Measurements from ENCODE around the gene STX1A. TPM values are rescaled to one million over a fixed set of nuclear protein-coding genes. Genes with fewer than 3 reads are reported as not detected.
"Not testable (repeated sequence)": the region's sequence is repeated elsewhere in the genome, so short reads cannot be mapped to it uniquely, and the experiment has no call there.

Gene STX1A
- total and polyA plus RNA-seq, 2 of the 4 experiments (the other 2 are of a cell fraction): 9.3 to 22.0 TPM

DNA sequence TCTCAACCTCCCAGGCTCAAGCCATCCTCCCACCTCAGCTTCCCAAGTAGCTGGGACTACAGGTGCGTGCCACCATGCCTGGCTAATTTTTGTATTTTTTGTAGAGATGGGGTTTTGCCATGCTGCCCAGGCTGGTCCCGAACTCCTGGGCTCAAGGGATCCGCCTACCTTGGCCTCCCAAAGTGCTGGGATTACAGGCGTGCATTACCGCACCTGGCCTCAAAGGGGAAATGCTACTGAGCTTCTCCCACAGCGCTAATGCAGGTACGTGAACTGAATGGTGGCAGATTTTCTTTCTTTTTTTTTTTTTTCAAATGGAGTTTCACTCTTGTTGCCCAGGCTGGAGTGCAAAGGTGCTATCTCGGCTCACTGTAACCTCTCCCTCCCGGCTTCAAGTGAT lies 43.4 kb downstream of the STX1A start:
- not testable (repeated sequence) for H3K9me1 ChIP-seq (ENCODE audit: insufficient read depth, low read length); BruUV-seq (replicated peaks)

More for the DNA sequence above, 43.4 kb downstream of the STX1A start:
- H3K23ac ChIP-seq (ENCODE audit: low read depth, low read length); H3K27ac ChIP-seq (ENCODE audit: insufficient read depth, low read length); H3K27me3 ChIP-seq (ENCODE audit: control insufficient read depth, insufficient read depth, low read length); H3K9me3 ChIP-seq (ENCODE audit: control insufficient read depth, insufficient read depth, low read length); H3K4me1 ChIP-seq (ENCODE audit: control insufficient read depth, insufficient read depth, low read length); intact Hi-C loops (cut with micrococcal nuclease); H3K9ac ChIP-seq (ENCODE audit: low read depth, low read length); H4K5ac ChIP-seq (ENCODE audit: low read depth, low read length); dilution Hi-C loops (cut with HindIII; ENCODE audit: low sequenced_read_pairs, unreplicated experiment); H2AK9ac ChIP-seq (replicated peaks; ENCODE audit: low read depth, low read length, poor library complexity); H2BK120ac ChIP-seq (ENCODE audit: low read depth, low read length); H3K56ac ChIP-seq (ENCODE audit: extremely low read depth, insufficient read depth, low read length); CTCF ChIA-PET; H2BK15ac ChIP-seq (ENCODE audit: low read depth, low read length); H2BK5ac ChIP-seq (ENCODE audit: low read depth, low read length, poor library complexity, severe bottlenecking); H3K18ac ChIP-seq (ENCODE audit: low read depth, low read length); H3K4me3 ChIP-seq (ENCODE audit: insufficient read depth, low read depth, low read length); H2AK5ac ChIP-seq (ENCODE audit: low read depth, low read length); H4K8ac ChIP-seq (ENCODE audit: low read depth in 2 of 2, low read length in 2 of 2); H3K4ac ChIP-seq (ENCODE audit: low read depth, low read length); H3K14ac ChIP-seq (replicated peaks; ENCODE audit: low read depth, low read length); ATAC-seq (ENCODE audit: low read depth); H2AFZ ChIP-seq (replicated peaks; ENCODE audit: low read length, poor library complexity); H4K91ac ChIP-seq (ENCODE audit: insufficient read depth, low read depth, low read length); DNase-seq; H2BK20ac ChIP-seq (ENCODE audit: low read depth, low read length); H3K4me2 ChIP-seq (ENCODE audit: low read depth, low read length): not testable (repeated sequence)
- 84% methylated on average over 5 of the region's 9 CpGs; no CpG with 5 or more reads in 1 of the 2 experiments for WGBS, 2 experiments (ENCODE audit: extremely low coverage in 2 of 2, insufficient read length in 1 of 2)
- H4K20me1 ChIP-seq (ENCODE audit: insufficient read depth, low read length): peaks cover 20% of the 10 kb centered on the region; the same call in 1 of the 2 replicates
- H3K36me3 ChIP-seq (ENCODE audit: control insufficient read depth, insufficient read depth, low read length): peaks cover 17% of the 10 kb centered on the region
- POLR2A ChIA-PET (ENCODE audit: unreplicated experiment): interaction anchor here (0.7 kb wide), 1 partner anchor 62 kb away, joined by 4 read pairs; no protein-coding TSS in a partner anchor
- peaks cover 27 to 32% of the 10 kb centered on the region in 2 experiments for H3K79me1 ChIP-seq (ENCODE audit: low read depth in 1 of 2, low read length in 2 of 2)
- in situ Hi-C loops (cut with MboI; ENCODE audit: low sequenced_read_pairs): loop anchor here (5.0 kb wide), 1 partner anchor 69 kb away; no protein-coding TSS in a partner anchor
